Measurements from ENCODE around the gene FARS2. TPM values are rescaled to one million over a fixed set of nuclear protein-coding genes. Genes with fewer than 3 reads are reported as not detected.

FARS2 gene
- total and polyA plus RNA-seq, 2 donors (not counting 1 experiment from before 2014, with no cell fraction given): 33.0 to 35.5 TPM

- CTCF ChIA-PET: no interaction called here
- H3K4me1 ChIP-seq (ENCODE audit: control insufficient read depth in 2 of 2, insufficient read depth in 2 of 2, low read length in 2 of 2): no peaks in the 10 kb centered on the region
- H3K27me3 Mint-ChIP-seq: no peaks in the 10 kb centered on the region
Measured at GRCh38 chr6:5590187-5590586, 328.9 kb downstream of the FARS2 start.

More at GRCh38 chr6:5590187-5590586, 328.9 kb downstream of the FARS2 start:
- 100% methylated on average over 2 of the region's 5 CpGs for WGBS (ENCODE audit: insufficient coverage)
- ATAC-seq (ENCODE audit: low read depth): no peak
- Mint-ChIP-seq H3K27ac (no peak overlapping the region), H3K4me3 (no peak overlapping the region), H3K4me1 (no peaks in the 10 kb centered on the region), H3K9me3 (ENCODE audit: insufficient read depth) (peaks cover 4% of the 10 kb centered on the region)
- TF ChIP-seq CTCF (IDR thresholded peaks at IDR 0.05) (no peak), EZH2 (IDR thresholded peaks at IDR 0.05; ENCODE audit: borderline replicate concordance, insufficient read depth, low read depth, low read length, poor library complexity, severe bottlenecking) (no peak)
- Histone ChIP-seq H3K4me3 (ENCODE audit: control extremely low read depth in 1 of 5, extremely low read depth in 1 of 5, insufficient read depth in 1 of 5, low read depth in 2 of 5, low read length in 4 of 5) (no peak overlapping the region), H2AFZ (ENCODE audit: insufficient read depth, low read depth, low read length, poor library complexity, severe bottlenecking) (no peak overlapping the region), H4K20me1 (ENCODE audit: control insufficient read depth, insufficient read depth, low read length, poor library complexity, severe bottlenecking) (peaks cover 7% of the 10 kb centered on the region), H3K4me2 (replicated peaks; ENCODE audit: low read depth, low read length, poor library complexity, severe bottlenecking) (no peak overlapping the region), H3K9me3 (ENCODE audit: control extremely low read depth in 1 of 3, control insufficient read depth in 2 of 3, insufficient read depth in 1 of 3, low read length in 2 of 3) (peaks cover 0 to 9% (median 0%) of the 10 kb centered on the region in 3 donors), H3K79me2 (ENCODE audit: control insufficient read depth, insufficient read depth, low read length) (peaks cover 5% of the 10 kb centered on the region), H3K36me3 (replicated peaks in 1 of 2; ENCODE audit: control extremely low read depth in 1 of 2, control insufficient read depth in 1 of 2, extremely low read depth in 1 of 2, insufficient read depth in 2 of 2, low read length in 1 of 2) (peaks cover 0 to under 1% of the 10 kb centered on the region in 2 experiments), H3K27me3 (replicated peaks in 1 of 4; ENCODE audit: control extremely low read depth in 1 of 4, control insufficient read depth in 3 of 4, insufficient read depth in 4 of 4, low read length in 3 of 4) (no peaks in the 10 kb centered on the region), H3K27ac (ENCODE audit: low read length in 2 of 2) (no peak overlapping the region), H3K9ac (ENCODE audit: low read length) (no peak overlapping the region)
- intact Hi-C loops (cut with micrococcal nuclease): no loop called here
- DNase-seq: no peak
- POLR2A ChIA-PET: no interaction called here
